Mesenchymal stem cell (in vitro differentiated cells and primary cell): ENCODE results near the gene SLIT3.
A peak's percentile ranks its signal among the peaks of the same experiment; 100 is the strongest.

ENCODE experiments used
- DNase-seq: peaks from one replicate; pipeline ENCODE4 v3.0.0-alpha.2; 2013
- H2AFZ ChIP-seq: one replicate; pipeline ENCODE4 v1.6.1; 2013; ENCODE audit warnings: low read depth, mild to moderate bottlenecking, control low read depth, inconsistent platforms, low read length, moderate library complexity
- H2AK5ac ChIP-seq: 2 replicates; pipeline ENCODE4 v1.6.1; 2013; ENCODE audit warnings: low read length, moderate library complexity, mild to moderate bottlenecking, inconsistent platforms; ENCODE audit not compliant: severe bottlenecking
- H2BK120ac ChIP-seq: one replicate; pipeline ENCODE4 v1.6.1; 2013; ENCODE audit warnings: low read depth, mild to moderate bottlenecking, inconsistent platforms, low read length, moderate library complexity
- H2BK12ac ChIP-seq, 2 experiments: one replicate each; pipeline ENCODE4 v1.6.1; 2013; ENCODE audit warnings: inconsistent platforms in 2 of 2, low read length in 2 of 2, mild to moderate bottlenecking in 2 of 2, moderate library complexity in 2 of 2, control low read depth in 1 of 2
- H2BK15ac ChIP-seq: one replicate; pipeline ENCODE4 v1.6.1; 2013; ENCODE audit warnings: mild to moderate bottlenecking, low read depth, inconsistent platforms; ENCODE audit not compliant: poor library complexity, severe bottlenecking
- H2BK5ac ChIP-seq: 2 replicates; pipeline ENCODE4 v1.6.1; 2013; ENCODE audit warnings: low read depth, mild to moderate bottlenecking, low read length, control low read depth, inconsistent platforms; ENCODE audit not compliant: poor library complexity, severe bottlenecking
- H3K14ac ChIP-seq, 2 experiments: one replicate each; pipeline ENCODE4 v1.6.1; 2013; ENCODE audit warnings: inconsistent platforms in 2 of 2, low read length in 2 of 2, control low read depth in 1 of 2, mild to moderate bottlenecking in 1 of 2, moderate library complexity in 1 of 2
- H3K18ac ChIP-seq, 2 experiments: one replicate each; pipeline ENCODE4 v1.6.1; 2013; ENCODE audit warnings: inconsistent platforms in 2 of 2, low read length in 2 of 2, control low read depth in 1 of 2, low read depth in 1 of 2, mild to moderate bottlenecking in 1 of 2
- H3K23ac ChIP-seq, 2 experiments: one replicate each; pipeline ENCODE4 v1.6.1; 2013; ENCODE audit warnings: inconsistent platforms in 2 of 2, low read length in 2 of 2, mild to moderate bottlenecking in 2 of 2, moderate library complexity in 2 of 2, control low read depth in 1 of 2
- H3K27ac ChIP-seq: 2 replicates; pipeline ENCODE4 v1.5.1; 2013; ENCODE audit warnings: mild to moderate bottlenecking, moderate library complexity, low read length, control low read depth, inconsistent platforms; ENCODE audit not compliant: poor library complexity, severe bottlenecking
- H3K27me3 ChIP-seq, 2 experiments: 2 replicates each; pipeline versions ENCODE4 v1.6.1 to v1.7.0; 2013; ENCODE audit warnings: low read length in 2 of 2, mild to moderate bottlenecking in 2 of 2, moderate library complexity in 2 of 2, control low read depth in 1 of 2, inconsistent platforms in 1 of 2; ENCODE audit not compliant: control insufficient read depth in 1 of 2, insufficient read depth in 1 of 2
- H3K36me3 ChIP-seq, 2 experiments: 2 replicates each; pipeline versions ENCODE4 v1.6.1 to v1.7.0; 2013; ENCODE audit warnings: low read length in 2 of 2, control low read depth in 1 of 2, inconsistent platforms in 1 of 2, low read depth in 1 of 2, mild to moderate bottlenecking in 1 of 2; ENCODE audit not compliant: insufficient read depth in 2 of 2, control insufficient read depth in 1 of 2
- H3K4ac ChIP-seq, 2 experiments: one replicate each; pipeline ENCODE4 v1.6.1; 2013; ENCODE audit warnings: inconsistent platforms in 2 of 2, low read length in 2 of 2, mild to moderate bottlenecking in 2 of 2, moderate library complexity in 2 of 2, control low read depth in 1 of 2, low read depth in 1 of 2
- H3K4me1 ChIP-seq: 2 replicates; pipeline ENCODE4 v1.6.1; 2013; ENCODE audit warnings: low read depth, low read length, control low read depth; ENCODE audit not compliant: control insufficient read depth, insufficient read depth
- H3K4me2 ChIP-seq: 2 replicates; pipeline ENCODE4 v1.6.1; 2013; ENCODE audit warnings: low read length, mild to moderate bottlenecking, inconsistent platforms; ENCODE audit not compliant: poor library complexity, severe bottlenecking
- H3K4me3 ChIP-seq, 2 experiments: 2 replicates each; pipeline versions ENCODE4 v1.5.1 to v1.7.0; 2013; ENCODE audit warnings: low read length in 2 of 2, mild to moderate bottlenecking in 2 of 2, control low read depth in 1 of 2, low read depth in 1 of 2; ENCODE audit not compliant: insufficient read depth in 1 of 2
- H3K79me1 ChIP-seq: replicated peaks from 2 replicates; pipeline ENCODE4 v1.6.1; 2013; ENCODE audit warnings: mild to moderate bottlenecking, control low read depth, low read length, inconsistent platforms; ENCODE audit not compliant: poor library complexity, severe bottlenecking
- H3K9ac ChIP-seq: 2 replicates; pipeline ENCODE4 v1.7.0; 2013; ENCODE audit warnings: mild to moderate bottlenecking, low read length, moderate library complexity
- H3K9me3 ChIP-seq: 2 replicates; pipeline ENCODE4 v1.7.0; 2013; ENCODE audit warnings: mild to moderate bottlenecking, low read length; ENCODE audit not compliant: control insufficient read depth
- H4K8ac ChIP-seq: one replicate; pipeline ENCODE4 v1.6.1; 2013; ENCODE audit warnings: inconsistent platforms, mild to moderate bottlenecking, low read length, moderate library complexity
- H4K91ac ChIP-seq: one replicate; pipeline ENCODE4 v1.6.1; 2013; ENCODE audit warnings: mild to moderate bottlenecking, low read length, inconsistent platforms
- WGBS: methylation state at CpG from one replicate; pipeline ENCODE4 v1.1.7; 2013; ENCODE audit warnings: mixed read lengths; 5-methylcytosine and 5-hydroxymethylcytosine counted together

The SLIT3 gene

DNA sequence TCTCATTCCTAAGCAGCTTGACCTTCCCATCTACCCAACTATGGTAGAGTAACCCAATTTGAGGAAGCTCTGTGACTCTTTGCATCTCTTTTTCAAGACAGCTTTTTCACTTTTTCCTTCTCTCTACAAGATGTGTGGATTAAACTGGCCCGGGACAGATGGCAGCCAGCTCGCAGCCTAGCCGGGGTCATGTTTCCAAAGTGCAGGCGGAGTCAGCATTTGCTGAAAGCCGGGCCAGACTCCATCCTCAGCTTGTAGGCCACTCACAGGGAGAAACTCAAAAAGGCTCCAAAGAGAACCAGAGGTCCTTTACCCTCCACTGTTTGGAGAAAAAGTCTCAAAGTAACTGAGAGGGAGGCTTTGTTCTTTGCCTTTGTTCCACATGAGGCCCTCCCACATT lies 435.0 kb downstream of the SLIT3 start:
- Histone ChIP-seq H3K4me2 (no peak overlapping the region), H2AK5ac (no peak overlapping the region), H3K36me3 (peaks cover 0 to 10% of the 10 kb centered on the region in 2 experiments), H3K4me1 (no peaks in the 10 kb centered on the region), H4K91ac (no peak overlapping the region), H3K27ac (no peak overlapping the region), H2BK120ac (no peak overlapping the region), H3K18ac (no peak overlapping the region), H2BK12ac (no peak overlapping the region), H3K4ac (no peak overlapping the region), H3K27me3 (no peaks in the 10 kb centered on the region), H3K9me3 (no peaks in the 10 kb centered on the region), H3K79me1 (no peaks in the 10 kb centered on the region), H3K23ac (no peak overlapping the region), H4K8ac (no peak overlapping the region), H2BK5ac (no peak overlapping the region), H2AFZ (no peak overlapping the region), H3K4me3 (no peak overlapping the region), H2BK15ac (no peak overlapping the region), H3K9ac (peak overlapping the region; percentile 4), H3K14ac (no peak overlapping the region)
- DNase-seq, result no peak
- WGBS, result 28% methylated on average over 5 of the region's 5 CpGs

DNA sequence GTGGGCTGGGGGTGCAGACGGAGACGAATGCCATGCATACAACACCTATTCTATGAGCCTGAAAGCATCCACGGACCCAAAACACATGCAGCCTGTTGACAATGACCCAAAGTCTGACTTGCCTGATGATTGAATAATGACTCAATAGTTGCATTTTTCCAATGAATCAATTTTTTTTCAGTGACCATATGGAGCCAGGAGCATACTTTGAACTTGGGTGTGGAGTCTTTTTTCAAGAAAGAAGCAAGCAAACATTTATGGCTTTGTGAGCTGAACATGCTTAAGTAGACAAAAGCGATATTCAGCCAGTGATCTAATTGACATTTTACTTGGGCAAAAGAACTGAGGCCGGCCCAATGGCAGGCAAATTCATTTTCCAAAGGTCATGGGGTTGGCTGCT lies 437.9 kb downstream of the SLIT3 start:
- no peak overlapping the region for H4K8ac ChIP-seq
- no peak overlapping the region for H3K27ac ChIP-seq
- 97% methylated on average over 4 of the region's 5 CpGs for WGBS
- no peak overlapping the region for H2AFZ ChIP-seq
- H3K4me3 ChIP-seq, result no peak overlapping the region
- no peak overlapping the region for H4K91ac ChIP-seq
- DNase-seq, result no peak
- H3K9me3 ChIP-seq, result no peaks in the 10 kb centered on the region
- peaks cover 0 to 2% of the 10 kb centered on the region in 2 experiments for H3K36me3 ChIP-seq
- H3K23ac ChIP-seq, result no peak overlapping the region
- no peak overlapping the region for H2BK15ac ChIP-seq
- no peaks in the 10 kb centered on the region for H3K79me1 ChIP-seq
- no peak overlapping the region for H3K9ac ChIP-seq
- H2BK12ac ChIP-seq, result no peak overlapping the region
- no peak overlapping the region for H2AK5ac ChIP-seq
- no peak overlapping the region for H2BK5ac ChIP-seq
- H3K14ac ChIP-seq, result no peak overlapping the region
- no peak overlapping the region for H3K18ac ChIP-seq
- no peak overlapping the region for H2BK120ac ChIP-seq
- H3K4me2 ChIP-seq, result no peak overlapping the region
- no peak overlapping the region for H3K4ac ChIP-seq
- H3K27me3 ChIP-seq, result peaks cover 0 to 4% of the 10 kb centered on the region in 2 experiments
- no peaks in the 10 kb centered on the region for H3K4me1 ChIP-seq

GRCh38 chr5:168860503-168860902 lies 440.4 kb downstream of the SLIT3 start:
- Histone ChIP-seq H3K9ac (no peak overlapping the region), H3K4ac (no peak overlapping the region), H3K18ac (no peak overlapping the region), H3K79me1 (no peaks in the 10 kb centered on the region), H2BK15ac (no peak overlapping the region), H3K27ac (no peak overlapping the region), H3K9me3 (no peaks in the 10 kb centered on the region), H3K4me2 (no peak overlapping the region), H3K36me3 (peaks cover 0 to 7% of the 10 kb centered on the region in 2 experiments), H4K91ac (no peak overlapping the region), H2BK12ac (no peak overlapping the region), H3K4me1 (no peaks in the 10 kb centered on the region), H2AFZ (no peak overlapping the region), H2BK5ac (no peak overlapping the region), H3K4me3 (no peak overlapping the region), H3K27me3 (peaks cover 0 to 4% of the 10 kb centered on the region in 2 experiments), H3K14ac (no peak overlapping the region), H3K23ac (no peak overlapping the region), H4K8ac (no peak overlapping the region), H2BK120ac (no peak overlapping the region), H2AK5ac (no peak overlapping the region)
- WGBS, result 87% methylated on average over 1 of the region's 1 CpG
- DNase-seq, result no peak

- no peak overlapping the region for H3K27ac ChIP-seq
- no peaks in the 10 kb centered on the region for H3K79me1 ChIP-seq
- H3K4me2 ChIP-seq, result no peak overlapping the region
- no peak overlapping the region for H2BK12ac ChIP-seq
- no peak overlapping the region for H4K91ac ChIP-seq
- no peak overlapping the region for H2AK5ac ChIP-seq
- no peaks in the 10 kb centered on the region for H3K4me1 ChIP-seq
- no peak overlapping the region for H3K14ac ChIP-seq
- H3K4me3 ChIP-seq, result no peak overlapping the region
- H2BK15ac ChIP-seq, result no peak overlapping the region
- no peak for DNase-seq
- no peaks in the 10 kb centered on the region for H3K9me3 ChIP-seq
- H3K36me3 ChIP-seq, result peaks cover 0 to 7% of the 10 kb centered on the region in 2 experiments
- no peak overlapping the region for H2AFZ ChIP-seq
- 86% methylated on average over 1 of the region's 1 CpG for WGBS
- H3K9ac ChIP-seq, result no peak overlapping the region
- peaks cover 0 to 4% of the 10 kb centered on the region in 2 experiments for H3K27me3 ChIP-seq
- H2BK5ac ChIP-seq, result no peak overlapping the region
- no peak overlapping the region for H3K4ac ChIP-seq
- H2BK120ac ChIP-seq, result no peak overlapping the region
- no peak overlapping the region for H3K23ac ChIP-seq
- H3K18ac ChIP-seq, result no peak overlapping the region
- H4K8ac ChIP-seq, result no peak overlapping the region
Observed at GRCh38 chr5:168860081-168860480, 440.9 kb downstream of the SLIT3 start.
